Ammon's horn (tissue), 1 donor: ENCODE measurements around the gene ASB2.
A peak's percentile ranks its signal among the peaks of the same experiment; 100 is the strongest.

Experiments used
- DNase-seq: peaks from one replicate; pipeline ENCODE4 v3.0.0-alpha.2; 2016; ENCODE audit warnings: low spot score

Gene ASB2

DNA sequence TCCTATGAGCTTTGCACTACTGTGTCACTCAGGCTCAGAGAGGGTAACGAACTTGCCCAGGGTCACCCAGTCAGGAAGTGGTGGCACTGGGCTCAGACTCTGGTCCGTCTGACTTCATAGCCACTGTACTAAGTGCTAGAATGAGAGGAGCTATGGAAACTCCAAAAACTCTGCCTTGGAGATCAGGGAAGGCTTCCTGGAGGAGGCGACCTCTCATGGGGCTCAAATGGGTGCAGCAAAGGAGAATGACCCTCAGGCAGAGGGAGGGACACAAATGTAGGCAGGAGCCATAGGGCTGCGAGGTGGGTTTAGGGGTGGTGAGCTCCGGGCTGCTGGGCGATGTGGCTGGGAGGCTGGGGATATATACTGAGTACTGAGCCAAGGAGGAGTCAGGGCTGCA, 23.9 kb upstream of the ASB2 start:
- DNase-seq: no peak

- no peak for DNase-seq
These were observed 23.2 kb upstream of the ASB2 start for GRCh38 chr14:93999573-93999972.

- DNase-seq: no peak
These were observed 22.6 kb upstream of the ASB2 start for GRCh38 chr14:93998871-93999403.

DNA sequence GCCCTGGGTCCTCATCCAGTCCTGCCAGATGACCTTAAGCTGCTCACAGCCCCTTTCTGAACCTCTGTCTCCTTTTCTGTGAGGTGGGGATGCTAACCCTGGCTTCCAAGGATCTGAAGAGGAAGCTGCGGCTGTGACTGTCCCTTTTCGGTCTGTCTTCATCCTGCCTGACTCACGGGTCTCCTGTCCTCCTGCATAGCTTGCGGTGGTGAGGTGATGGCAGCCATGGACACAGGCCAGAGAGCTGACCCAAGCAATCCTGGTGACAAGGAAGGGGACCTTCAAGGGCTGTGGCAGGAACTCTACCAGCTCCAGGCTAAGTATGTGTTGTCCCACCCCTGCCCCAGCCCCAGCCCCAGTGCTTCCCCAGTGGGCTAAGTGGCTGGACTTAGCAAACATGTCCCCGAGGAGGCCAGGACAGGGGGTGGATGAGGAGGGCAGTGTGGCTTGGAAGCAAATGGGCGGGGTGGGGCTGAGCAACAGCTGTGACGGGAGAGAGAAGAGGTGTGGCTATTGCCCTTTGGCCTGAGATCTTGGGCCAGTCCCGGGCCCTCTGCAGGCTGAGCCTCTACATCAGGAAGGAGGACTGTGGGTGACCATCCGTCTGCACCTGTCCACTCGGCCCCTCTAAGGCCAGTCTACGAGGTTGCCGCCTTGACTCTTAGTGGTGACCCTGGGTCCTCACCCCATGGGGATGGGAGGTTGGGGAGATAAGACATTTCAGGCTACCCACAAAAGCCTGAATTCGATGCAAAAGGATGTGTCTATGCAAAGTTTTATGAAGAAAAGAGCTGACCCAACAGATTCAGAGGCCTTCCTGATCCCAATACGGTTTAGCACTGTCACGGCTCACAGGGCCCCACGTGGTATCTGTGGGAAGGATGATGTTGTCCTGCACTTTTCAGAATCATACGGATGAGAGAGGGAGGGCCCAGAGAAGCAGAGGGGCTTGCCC, 21.8 kb upstream of the ASB2 start:
- DNase-seq: no peak

GRCh38 chr14:93997082-93997481, 20.7 kb upstream of the ASB2 start, which contains the start of gene CCDC197:
Gene CCDC197, plus strand, starts transcription at chr14:93997301. Its CDS starts 831 bp downstream, at chr14:93998132.
- no peak for DNase-seq

DNA sequence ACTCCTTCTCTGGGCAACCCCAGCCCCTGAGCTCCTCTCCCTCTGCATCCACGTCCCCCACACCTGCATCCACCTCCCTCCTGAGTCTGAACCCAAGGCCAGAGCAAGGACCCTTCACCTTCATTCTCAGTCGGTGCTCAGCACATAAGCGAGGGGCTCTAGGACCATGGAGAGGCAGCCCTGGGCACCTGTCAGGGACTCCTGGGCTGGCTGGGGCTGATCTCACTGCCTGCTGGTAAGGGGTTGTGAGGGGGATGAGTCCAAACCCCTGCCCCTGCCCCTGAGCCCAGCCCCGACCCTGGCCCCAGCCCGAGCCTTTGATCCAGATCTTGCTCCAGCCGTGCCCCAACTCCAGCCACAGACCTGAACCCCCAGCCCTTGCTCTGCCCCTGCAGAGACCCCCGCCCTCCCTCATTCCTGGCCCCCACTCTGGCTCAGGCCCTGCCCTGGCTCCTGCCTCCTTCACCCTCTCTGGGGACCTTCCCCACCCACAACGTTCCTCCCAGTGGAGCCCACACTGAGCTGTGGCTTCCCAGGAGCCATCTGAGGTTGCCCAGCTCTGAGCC, 19.8 kb upstream of the ASB2 start:
- no peak for DNase-seq

GRCh38 chr14:93994919-93995682, 18.7 kb upstream of the ASB2 start:
- DNase-seq: peak; percentile 75

DNA sequence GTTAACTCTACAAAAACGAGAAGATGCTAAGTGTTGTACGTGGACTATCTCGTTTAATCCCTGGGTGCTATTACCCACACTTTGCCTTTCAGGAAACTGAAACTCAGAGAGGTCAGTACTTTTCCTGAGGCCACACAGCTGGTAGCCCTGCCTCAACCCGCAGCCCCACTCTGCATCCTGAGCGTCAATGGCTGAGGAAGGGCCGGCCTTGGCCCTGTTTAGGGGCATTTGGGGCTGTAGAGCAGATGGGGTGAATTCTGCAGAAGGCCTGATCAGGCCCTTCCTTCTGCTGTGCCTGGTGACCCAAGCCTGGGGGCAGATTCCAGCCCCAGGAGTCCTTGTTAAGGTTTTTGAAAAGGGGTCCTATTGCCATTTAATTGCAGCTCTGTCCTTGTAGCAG, 17.0 kb upstream of the ASB2 start:
- no peak for DNase-seq

- DNase-seq: no peak
These were observed 15.3 kb upstream of the ASB2 start for GRCh38 chr14:93991649-93992048.

GRCh38 chr14:93991212-93991611, 14.8 kb upstream of the ASB2 start:
- no peak for DNase-seq

DNA sequence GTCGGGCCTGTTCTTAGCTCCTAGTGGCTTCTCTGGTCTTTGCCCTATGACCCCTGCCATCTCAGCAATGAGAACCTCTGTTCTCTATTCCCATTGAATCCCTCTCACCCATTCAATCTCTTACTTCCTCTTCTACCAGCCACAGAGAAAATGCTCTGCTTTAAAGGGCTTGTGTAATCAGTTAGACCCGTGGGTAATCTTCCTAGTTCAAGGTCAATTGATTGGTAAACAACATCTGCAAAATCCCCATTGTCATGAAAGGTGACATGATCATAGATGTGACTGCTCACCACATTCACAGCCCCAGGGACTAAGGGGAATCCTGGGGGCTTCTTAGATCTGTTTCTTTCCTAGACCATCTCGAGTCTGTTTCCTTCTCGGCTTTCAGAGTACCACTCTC, 13.6 kb upstream of the ASB2 start:
- no peak for DNase-seq

DNA sequence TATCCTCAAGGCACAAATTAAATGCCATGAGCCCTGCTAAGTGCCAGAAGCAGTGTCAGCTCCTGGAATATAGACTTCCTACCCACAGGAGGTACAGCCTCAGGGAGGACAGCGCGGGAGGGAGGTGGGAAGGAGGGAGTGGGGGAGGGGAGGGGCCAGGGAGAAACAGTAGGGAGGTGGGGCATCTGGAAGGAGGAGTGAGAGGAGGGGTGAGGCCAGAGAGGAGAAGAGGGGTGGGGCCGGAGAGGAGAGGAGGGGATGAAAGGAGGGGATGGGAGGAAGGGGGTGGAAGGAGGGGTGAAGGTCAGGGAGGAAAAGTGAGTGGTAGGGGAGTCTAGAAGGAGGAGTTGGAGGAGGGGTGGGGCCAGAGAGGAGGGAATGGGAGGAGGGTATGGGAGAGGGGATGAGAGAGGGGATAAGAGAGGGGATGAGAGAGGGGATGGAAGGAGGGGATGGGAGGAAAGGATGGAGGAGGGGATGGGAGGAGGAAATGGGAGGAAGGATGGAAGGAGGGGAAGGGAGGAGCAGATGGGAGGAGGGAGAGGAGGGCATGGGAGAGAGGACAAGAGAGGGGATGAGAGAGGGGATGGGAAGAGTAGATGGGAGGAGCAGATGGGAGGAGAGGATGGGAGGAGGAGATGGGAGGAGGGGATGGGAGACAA, 11.6 kb upstream of the ASB2 start:
- no peak for DNase-seq

DNA sequence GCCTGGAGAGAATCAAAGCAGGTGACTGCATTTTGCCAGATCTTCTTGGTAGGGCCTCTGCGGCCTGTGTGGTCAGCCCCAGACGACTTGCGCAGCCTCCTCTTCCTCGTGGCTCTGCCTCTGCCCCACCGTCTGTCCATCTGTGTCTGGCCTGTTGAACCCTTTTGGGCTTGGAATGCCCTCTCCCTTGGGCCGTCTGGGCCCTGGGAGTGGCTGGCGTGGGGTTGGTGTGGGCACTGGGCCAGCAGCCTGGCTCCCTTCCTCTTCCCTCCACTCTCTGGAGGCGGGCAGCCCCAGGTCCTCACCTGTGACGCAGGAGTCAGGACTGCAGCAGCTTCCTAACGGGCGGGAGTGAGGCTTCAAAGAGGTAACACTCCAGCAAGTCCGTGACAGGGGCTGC, 11.0 kb upstream of the ASB2 start:
- no peak for DNase-seq

- DNase-seq: no peak
These were observed 10.6 kb upstream of the ASB2 start for GRCh38 chr14:93986955-93987354.

GRCh38 chr14:93984987-93985410, 8.6 kb upstream of the ASB2 start:
- DNase-seq: peak; percentile 74

- DNase-seq: no peak
These were observed 7.7 kb upstream of the ASB2 start for GRCh38 chr14:93984070-93984469.

DNA sequence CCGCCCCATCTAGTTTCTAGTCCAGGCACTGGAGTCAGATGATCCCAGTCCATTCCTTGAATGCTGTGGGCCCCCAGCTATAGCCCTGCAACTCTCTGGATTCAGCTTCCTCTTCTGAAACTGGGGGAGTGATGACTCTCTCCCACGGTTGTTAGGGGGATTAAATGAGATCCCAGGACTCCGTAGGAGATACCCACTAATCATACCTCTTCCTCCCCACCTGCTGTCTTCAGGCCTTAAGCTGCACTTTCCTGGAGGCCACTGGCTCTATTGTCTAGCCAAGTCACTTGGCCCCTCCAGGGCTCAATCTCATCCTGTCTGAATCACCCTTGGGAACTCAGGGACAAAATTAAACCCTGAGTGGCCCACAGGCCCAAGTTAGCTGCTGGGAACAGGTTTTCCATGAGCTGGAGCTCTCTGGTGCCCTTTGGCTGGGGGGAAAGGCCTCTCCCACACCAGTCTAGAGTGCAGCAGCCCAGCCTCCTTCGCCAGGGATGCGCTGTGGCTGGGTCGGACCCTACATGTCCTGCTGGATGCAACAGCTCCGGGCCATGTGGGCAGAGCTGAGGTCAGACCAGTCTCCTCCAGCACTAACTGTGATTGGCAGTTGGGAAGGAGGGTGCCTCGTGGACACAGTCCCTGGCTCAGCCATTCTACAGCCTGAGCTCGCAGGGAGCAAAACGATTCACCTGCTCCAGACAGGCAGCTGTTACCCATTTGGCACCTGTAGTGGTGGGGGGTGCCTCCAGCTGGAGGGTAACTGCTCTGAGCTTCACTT, 6.0 kb upstream of the ASB2 start:
- no peak for DNase-seq

DNA sequence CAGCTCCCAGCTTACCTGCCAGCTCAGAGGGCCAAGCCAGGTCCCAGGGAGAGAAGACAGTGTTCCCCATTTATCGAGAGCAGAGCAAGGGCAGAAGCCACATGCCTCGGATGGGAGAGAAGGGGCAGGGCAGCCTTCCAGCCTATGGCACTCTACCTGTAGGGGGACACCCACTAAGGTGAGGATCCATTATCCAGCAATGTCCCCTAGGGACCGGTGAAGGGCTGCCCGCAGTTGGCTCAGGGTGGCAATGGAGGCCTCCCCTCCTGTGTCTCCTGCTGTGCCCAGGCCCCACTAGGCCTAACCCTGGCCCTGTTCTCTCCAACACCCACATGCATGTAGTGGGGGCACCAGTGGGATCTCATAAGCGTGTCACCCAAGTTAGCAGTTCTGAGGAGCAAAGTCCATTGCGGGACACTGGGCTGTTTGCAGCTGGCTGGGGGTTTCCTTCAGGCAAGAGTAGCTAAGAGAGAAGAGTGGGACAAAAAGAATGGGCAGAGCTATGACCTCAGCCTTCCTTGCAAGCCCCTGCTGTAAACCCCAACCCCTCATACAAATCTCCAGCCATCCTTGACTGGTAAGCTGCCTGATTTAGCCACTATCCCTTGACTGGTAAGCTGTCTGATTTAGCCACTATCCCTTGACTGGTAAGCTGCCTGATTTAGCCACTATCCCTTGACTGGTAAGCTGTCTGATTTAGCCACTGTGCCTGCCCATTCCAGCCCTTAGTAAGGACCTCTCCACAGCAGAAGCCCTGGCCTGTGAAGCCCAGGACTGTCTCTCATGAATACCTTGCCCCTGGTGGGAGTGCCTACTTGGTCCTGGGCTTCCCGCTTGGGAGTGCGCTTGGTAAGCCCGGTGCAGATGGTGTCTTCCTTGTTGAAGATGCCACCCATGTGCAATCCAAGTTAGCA, 5.2 kb upstream of the ASB2 start:
- no peak for DNase-seq

DNA sequence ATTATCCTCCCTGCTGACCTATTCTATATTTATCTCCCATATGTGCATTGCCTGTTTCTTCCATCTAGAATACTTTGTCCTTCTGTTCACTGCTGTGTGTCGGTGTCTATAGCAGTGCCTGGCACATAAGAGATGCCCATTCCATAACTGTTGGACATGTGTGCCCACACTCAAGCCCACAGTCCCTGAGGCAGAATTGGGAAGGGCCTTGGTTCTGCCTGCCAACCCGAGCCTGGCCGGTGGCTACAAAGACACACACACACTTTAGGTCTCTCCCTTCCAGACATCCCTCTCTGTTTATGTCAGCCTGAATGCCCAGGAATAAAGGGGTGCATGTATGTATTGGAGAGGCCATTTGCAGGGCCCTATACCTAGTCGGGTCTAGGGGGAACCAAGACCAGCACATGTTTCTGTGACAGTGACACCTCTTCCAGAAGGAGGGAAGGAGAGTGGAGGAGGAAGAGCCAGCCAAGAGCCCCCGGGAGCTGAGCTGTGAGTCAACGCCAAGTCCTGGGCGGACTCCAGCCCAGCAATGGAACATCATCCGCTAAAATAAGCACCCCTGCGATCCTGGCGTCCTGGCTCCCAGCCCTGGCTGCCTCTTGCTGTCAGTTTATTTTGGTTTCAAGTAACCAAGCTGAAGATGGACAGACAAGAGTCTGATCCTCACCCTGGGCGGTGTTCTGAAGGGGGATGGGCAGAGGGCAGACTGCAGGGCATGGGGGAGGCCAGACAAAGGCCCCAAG, 4.3 kb upstream of the ASB2 start:
- DNase-seq: peak; percentile 40
